HepG2 (cell line): ENCODE data around the gene KTI12. TPM values are rescaled to one million over a fixed set of nuclear protein-coding genes. Genes with fewer than 3 reads are reported as not detected.

Experiments
- HOXD1 ChIP-seq: sonication (generic); formaldehyde crosslinking; IDR thresholded peaks from 2 replicates; pipeline ENCODE4 v1.5.0; 2020; ENCODE audit warnings: missing genetic modification reagents
- MEF2D ChIP-seq: sonication (generic); formaldehyde crosslinking; IDR thresholded peaks from 2 replicates; pipeline ENCODE4 v1.5.1; 2020; ENCODE audit warnings: mild to moderate bottlenecking, missing genetic modification reagents
- RBM39 ChIP-seq: fragments of 200-400 bp; formaldehyde crosslinking; IDR thresholded peaks from one replicate; pipeline ENCODE4 v1.6.1; 2018; ENCODE audit warnings: antibody characterized with exemption, mild to moderate bottlenecking, low read depth, low read length; ENCODE audit not compliant: poor library complexity, severe bottlenecking
- RXRB ChIP-seq: IDR thresholded peaks from 2 replicates; pipeline ENCODE4 v1.6.1; 2016; ENCODE audit warnings: borderline replicate concordance, missing genetic modification reagents, missing compliant biosample characterization
- U2AF1 ChIP-seq: fragments of 200-400 bp; formaldehyde crosslinking; optimal IDR thresholded peaks from 2 replicates; pipeline ENCODE3; 2017; ENCODE audit warnings: mild to moderate bottlenecking, low read depth, low read length
- ZNF331 ChIP-seq: sonication (generic); formaldehyde crosslinking; IDR thresholded peaks from 2 replicates; pipeline ENCODE4 v1.4.0; 2020; ENCODE audit warnings: missing genetic modification reagents
- ZNF496 ChIP-seq: sonication (generic); formaldehyde crosslinking; IDR thresholded peaks from 2 replicates; pipeline ENCODE4 v1.8.1; 2023; ENCODE audit warnings: mild to moderate bottlenecking, moderate library complexity, missing genetic modification reagents; ENCODE audit not compliant: insufficient replicate concordance
- ZNF598 ChIP-seq: sonication (generic); formaldehyde crosslinking; IDR thresholded peaks from 2 replicates; pipeline ENCODE4 v1.5.1; 2020; ENCODE audit warnings: mild to moderate bottlenecking, missing genetic modification reagents, borderline replicate concordance
- polyA plus RNA-seq, 8 experiments: library from polyadenylated mRNA; depleted of rRNA in 3 of 8; stranded (reverse) in 7 of 8; unstranded in 1 of 8; fragments of >200 nt; fragmentation: Illumina TruSeq in 4 of 8; extraction: Trizol in 4 of 8; gene quantifications; 2 replicates each; pipeline versions ENCODE4 v1.2.1 to v1.2.3, GENCODE V29; 2011 to 2016; ENCODE audit warnings: low read depth in 4 of 8, missing spikeins in 1 of 8, mixed read lengths in 1 of 8; ENCODE audit not compliant: insufficient read depth in 1 of 8
- total RNA-seq, 5 experiments: library from RNA; depleted of rRNA; stranded (reverse); fragments of >200 nt; fragmentation: Illumina TruSeq; extraction: Trizol; gene quantifications; 2 replicates each; pipeline ENCODE4 v1.2.3, GENCODE V29; 2016; ENCODE audit warnings: low read depth in 1 of 5
- TF ChIP-seq, protein P1 (sequence below), 2 experiments: sonication (generic) in 1 of 2; formaldehyde crosslinking in 1 of 2; IDR thresholded peaks; 2 replicates each; pipeline versions ENCODE4 v1.6.1 to v1.9.0; 2014 to 2022; ENCODE audit warnings: antibody characterized with exemption in 1 of 2, borderline replicate concordance in 1 of 2, inconsistent platforms in 1 of 2, low read depth in 1 of 2, missing genetic modification reagents in 1 of 2
- TF ChIP-seq, protein P2 (sequence below): IDR thresholded peaks from 2 replicates; pipeline ENCODE4 v1.6.1; 2012; ENCODE audit warnings: inconsistent platforms
- TF ChIP-seq, protein P3 (sequence below): sonication (generic); formaldehyde crosslinking; IDR thresholded peaks from 2 replicates; pipeline ENCODE4 v1.4.0; 2020; ENCODE audit warnings: missing genetic modification reagents
- TF ChIP-seq, protein P4 (sequence below): sonication (generic); formaldehyde crosslinking; IDR thresholded peaks from 2 replicates; pipeline ENCODE4 v1.5.0; 2020; ENCODE audit warnings: mild to moderate bottlenecking, missing genetic modification reagents
- TF ChIP-seq, protein P5 (sequence below): sonication (generic); formaldehyde crosslinking; IDR thresholded peaks from 2 replicates; pipeline ENCODE4 v1.4.0; 2020; ENCODE audit warnings: low read depth, missing genetic modification reagents

Gene KTI12
- total and polyA plus RNA-seq, 2 of the 13 experiments (the other 11 are each of a cell fraction or from before 2014, with no cell fraction given): 7.4 to 10.2 TPM

DNA sequence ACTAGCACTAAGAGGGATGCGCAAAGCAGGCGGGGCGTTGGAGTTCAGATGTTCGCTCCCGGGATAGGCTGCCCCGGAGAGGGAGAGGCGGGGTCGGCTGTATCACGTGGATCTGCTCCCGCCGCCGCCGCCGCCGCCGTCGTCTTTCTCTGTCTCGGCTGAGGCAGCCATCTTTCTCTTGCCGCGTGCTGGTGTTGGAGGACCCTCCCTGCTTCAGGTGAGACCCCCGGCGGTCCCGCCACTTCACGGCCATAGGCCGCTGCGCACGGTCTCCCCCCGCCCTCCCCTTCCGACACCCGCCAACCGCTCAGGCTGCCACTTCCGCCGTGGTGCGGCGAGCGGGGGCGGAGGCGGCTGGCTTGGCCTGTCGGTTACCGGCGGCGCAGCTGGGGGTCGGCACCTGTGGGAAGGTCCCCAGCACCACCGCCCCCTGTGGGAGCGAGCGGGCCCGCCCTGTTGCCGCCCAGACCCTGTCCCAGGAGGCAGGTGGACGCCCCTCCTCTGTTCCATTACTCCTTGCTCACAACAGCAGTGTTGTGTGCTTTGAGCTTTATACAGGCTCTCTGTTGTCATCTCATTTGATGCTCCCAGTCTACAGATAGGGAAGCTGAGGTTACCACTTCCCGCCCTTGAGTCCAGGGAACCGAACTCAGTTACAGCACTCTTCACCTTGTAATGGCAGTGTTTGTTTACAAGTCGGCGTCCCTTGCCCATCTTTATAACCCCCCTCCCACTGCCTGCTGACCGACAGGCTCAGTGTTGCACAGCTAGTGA is 22.7 kb upstream of the KTI12 start, which contains the start of gene BTF3L4 (continued):
- TF ChIP-seq, protein P1, sequence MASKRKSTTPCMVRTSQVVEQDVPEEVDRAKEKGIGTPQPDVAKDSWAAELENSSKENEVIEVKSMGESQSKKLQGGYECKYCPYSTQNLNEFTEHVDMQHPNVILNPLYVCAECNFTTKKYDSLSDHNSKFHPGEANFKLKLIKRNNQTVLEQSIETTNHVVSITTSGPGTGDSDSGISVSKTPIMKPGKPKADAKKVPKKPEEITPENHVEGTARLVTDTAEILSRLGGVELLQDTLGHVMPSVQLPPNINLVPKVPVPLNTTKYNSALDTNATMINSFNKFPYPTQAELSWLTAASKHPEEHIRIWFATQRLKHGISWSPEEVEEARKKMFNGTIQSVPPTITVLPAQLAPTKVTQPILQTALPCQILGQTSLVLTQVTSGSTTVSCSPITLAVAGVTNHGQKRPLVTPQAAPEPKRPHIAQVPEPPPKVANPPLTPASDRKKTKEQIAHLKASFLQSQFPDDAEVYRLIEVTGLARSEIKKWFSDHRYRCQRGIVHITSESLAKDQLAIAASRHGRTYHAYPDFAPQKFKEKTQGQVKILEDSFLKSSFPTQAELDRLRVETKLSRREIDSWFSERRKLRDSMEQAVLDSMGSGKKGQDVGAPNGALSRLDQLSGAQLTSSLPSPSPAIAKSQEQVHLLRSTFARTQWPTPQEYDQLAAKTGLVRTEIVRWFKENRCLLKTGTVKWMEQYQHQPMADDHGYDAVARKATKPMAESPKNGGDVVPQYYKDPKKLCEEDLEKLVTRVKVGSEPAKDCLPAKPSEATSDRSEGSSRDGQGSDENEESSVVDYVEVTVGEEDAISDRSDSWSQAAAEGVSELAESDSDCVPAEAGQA (IDR thresholded peaks at IDR 0.05; ENCODE audit: low read depth): no peak
- TF ChIP-seq, protein P1 (CRISPR knock-in tag; IDR thresholded peaks at IDR 0.05; ENCODE audit: borderline replicate concordance): no peak
- TF ChIP-seq ZNF331 (CRISPR knock-in tag): no peak
- TF ChIP-seq RBM39: no peak
- TF ChIP-seq, protein P2, sequence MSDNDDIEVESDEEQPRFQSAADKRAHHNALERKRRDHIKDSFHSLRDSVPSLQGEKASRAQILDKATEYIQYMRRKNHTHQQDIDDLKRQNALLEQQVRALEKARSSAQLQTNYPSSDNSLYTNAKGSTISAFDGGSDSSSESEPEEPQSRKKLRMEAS: peak; percentile 94
- 0 out of 2 replicates have a peak, but pooled peaks have one; percentile 17 for TF ChIP-seq MEF2D (CRISPR knock-in tag)
- TF ChIP-seq, protein P3, sequence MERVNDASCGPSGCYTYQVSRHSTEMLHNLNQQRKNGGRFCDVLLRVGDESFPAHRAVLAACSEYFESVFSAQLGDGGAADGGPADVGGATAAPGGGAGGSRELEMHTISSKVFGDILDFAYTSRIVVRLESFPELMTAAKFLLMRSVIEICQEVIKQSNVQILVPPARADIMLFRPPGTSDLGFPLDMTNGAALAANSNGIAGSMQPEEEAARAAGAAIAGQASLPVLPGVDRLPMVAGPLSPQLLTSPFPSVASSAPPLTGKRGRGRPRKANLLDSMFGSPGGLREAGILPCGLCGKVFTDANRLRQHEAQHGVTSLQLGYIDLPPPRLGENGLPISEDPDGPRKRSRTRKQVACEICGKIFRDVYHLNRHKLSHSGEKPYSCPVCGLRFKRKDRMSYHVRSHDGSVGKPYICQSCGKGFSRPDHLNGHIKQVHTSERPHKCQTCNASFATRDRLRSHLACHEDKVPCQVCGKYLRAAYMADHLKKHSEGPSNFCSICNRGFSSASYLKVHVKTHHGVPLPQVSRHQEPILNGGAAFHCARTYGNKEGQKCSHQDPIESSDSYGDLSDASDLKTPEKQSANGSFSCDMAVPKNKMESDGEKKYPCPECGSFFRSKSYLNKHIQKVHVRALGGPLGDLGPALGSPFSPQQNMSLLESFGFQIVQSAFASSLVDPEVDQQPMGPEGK (CRISPR knock-in tag): peak; percentile 35
- no peak for TF ChIP-seq ZNF496 (CRISPR knock-in tag)
- TF ChIP-seq, protein P4, sequence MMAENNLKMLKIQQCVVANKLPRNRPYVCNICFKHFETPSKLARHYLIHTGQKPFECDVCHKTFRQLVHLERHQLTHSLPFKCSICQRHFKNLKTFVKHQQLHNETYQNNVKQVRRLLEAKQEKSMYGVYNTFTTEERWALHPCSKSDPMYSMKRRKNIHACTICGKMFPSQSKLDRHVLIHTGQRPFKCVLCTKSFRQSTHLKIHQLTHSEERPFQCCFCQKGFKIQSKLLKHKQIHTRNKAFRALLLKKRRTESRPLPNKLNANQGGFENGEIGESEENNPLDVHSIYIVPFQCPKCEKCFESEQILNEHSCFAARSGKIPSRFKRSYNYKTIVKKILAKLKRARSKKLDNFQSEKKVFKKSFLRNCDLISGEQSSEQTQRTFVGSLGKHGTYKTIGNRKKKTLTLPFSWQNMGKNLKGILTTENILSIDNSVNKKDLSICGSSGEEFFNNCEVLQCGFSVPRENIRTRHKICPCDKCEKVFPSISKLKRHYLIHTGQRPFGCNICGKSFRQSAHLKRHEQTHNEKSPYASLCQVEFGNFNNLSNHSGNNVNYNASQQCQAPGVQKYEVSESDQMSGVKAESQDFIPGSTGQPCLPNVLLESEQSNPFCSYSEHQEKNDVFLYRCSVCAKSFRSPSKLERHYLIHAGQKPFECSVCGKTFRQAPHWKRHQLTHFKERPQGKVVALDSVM (CRISPR knock-in tag): no peak
- peak; percentile 6; the same call in 1 of the 2 replicates for TF ChIP-seq RXRB (CRISPR knock-in tag)
- TF ChIP-seq U2AF1: no peak
- peak; percentile 74 for TF ChIP-seq HOXD1 (CRISPR knock-in tag)
- TF ChIP-seq, protein P5, sequence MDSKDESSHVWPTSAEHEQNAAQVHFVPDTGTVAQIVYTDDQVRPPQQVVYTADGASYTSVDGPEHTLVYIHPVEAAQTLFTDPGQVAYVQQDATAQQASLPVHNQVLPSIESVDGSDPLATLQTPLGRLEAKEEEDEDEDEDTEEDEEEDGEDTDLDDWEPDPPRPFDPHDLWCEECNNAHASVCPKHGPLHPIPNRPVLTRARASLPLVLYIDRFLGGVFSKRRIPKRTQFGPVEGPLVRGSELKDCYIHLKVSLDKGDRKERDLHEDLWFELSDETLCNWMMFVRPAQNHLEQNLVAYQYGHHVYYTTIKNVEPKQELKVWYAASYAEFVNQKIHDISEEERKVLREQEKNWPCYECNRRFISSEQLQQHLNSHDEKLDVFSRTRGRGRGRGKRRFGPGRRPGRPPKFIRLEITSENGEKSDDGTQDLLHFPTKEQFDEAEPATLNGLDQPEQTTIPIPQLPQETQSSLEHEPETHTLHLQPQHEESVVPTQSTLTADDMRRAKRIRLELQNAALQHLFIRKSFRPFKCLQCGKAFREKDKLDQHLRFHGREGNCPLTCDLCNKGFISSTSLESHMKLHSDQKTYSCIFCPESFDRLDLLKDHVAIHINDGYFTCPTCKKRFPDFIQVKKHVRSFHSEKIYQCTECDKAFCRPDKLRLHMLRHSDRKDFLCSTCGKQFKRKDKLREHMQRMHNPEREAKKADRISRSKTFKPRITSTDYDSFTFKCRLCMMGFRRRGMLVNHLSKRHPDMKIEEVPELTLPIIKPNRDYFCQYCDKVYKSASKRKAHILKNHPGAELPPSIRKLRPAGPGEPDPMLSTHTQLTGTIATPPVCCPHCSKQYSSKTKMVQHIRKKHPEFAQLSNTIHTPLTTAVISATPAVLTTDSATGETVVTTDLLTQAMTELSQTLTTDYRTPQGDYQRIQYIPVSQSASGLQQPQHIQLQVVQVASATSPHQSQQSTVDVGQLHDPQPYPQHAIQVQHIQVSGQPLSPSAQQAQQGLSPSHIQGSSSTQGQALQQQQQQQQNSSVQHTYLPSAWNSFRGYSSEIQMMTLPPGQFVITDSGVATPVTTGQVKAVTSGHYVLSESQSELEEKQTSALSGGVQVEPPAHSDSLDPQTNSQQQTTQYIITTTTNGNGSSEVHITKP (CRISPR knock-in tag): no peak; the same call in 1 of the 2 replicates
- peak; percentile 97 for TF ChIP-seq ZNF598 (CRISPR knock-in tag)
